Activated CD4-positive, alpha-beta T cell treated with anti-CD3 and anti-CD28 coated beads, Interleukin-10, Interleukin-2, amounts not matched to agents 100 ng/mL and 50 ng/mL, durations not matched to agents 16 hours and 8 hours (primary cell): ENCODE measurements around the gene WWP2.
A peak's percentile ranks its signal among the peaks of the same experiment; 100 is the strongest.
"Not testable (repeated sequence)": the region's sequence is repeated elsewhere in the genome, so short reads cannot be mapped to it uniquely, and the experiment has no call there.

ENCODE experiments used
- DNase-seq: peaks from one replicate; pipeline ENCODE4 v3.0.0-alpha.2; 2020

Gene WWP2

GRCh38 chr16:69747115-69747514 is 15.0 kb upstream of the WWP2 start:
- DNase-seq = no peak

GRCh38 chr16:69748694-69749345 is 13.3 kb upstream of the WWP2 start:
- DNase-seq = no peak

DNA sequence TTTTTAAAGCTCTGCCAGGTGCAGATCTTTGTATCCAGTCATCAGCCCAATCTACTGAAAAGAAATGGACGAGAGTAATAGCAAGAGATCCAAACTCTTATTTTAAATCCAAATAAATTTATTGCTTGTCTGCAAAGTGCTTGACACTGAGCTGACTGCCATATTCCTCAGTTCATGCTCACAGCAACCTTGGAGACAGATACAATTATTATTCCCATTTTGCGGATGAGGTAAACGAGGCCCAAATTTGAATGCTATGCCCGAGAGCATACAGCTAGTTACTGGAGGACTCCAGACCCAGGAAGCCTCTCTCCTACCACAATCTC is 8.0 kb upstream of the WWP2 start:
- DNase-seq = no peak

GRCh38 chr16:69754469-69755310 is 7.4 kb upstream of the WWP2 start, which contains the start of gene NOB1:
Gene NOB1, minus strand, starts transcription at chr16:69754926. Its CDS starts 16 bp downstream, at chr16:69754910.
- peak; percentile 99 for DNase-seq

DNA sequence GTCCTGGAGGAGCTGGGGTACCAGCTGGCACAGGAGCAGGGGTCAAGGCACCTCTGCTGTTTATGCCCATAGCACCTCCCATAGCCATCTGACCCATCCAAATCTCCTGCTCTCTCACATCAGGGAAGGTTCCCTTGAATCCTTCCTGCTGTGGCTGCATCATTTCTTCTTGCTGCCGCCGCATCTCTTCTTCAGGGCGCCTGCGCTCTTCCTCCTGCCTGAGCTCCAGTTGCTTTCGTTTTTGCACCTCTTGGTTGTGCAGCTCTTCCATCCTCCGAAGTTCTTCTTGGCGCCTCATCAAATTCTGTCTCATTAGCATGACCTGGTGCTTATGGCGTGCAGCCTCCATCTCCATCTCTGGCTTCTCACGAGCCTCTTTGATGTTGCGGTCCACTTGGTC is 5.4 kb upstream of the WWP2 start:
- DNase-seq = no peak

DNA sequence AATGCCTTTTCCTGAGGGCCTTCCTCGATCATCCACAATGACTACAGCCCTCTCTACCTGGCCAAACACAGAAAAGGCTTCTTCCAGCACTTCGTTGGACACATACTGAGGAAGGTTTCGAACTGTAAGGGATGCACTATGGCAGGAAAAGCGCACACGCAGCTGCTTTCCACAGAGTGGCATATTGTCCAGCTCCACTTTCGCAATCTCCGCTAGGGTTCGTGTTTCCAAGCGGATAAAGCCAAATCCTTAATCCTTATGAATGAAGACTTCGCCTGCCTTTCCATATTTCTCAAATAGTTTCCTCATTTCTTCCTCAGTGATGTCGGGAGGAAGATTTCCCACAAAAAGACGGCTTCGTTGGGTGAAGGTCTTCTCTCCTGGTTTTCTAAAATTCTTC is 4.8 kb upstream of the WWP2 start:
- not testable (repeated sequence) for DNase-seq

GRCh38 chr16:69762814-69763598 is 874 bp downstream of the WWP2 start:
- DNase-seq = no peak

DNA sequence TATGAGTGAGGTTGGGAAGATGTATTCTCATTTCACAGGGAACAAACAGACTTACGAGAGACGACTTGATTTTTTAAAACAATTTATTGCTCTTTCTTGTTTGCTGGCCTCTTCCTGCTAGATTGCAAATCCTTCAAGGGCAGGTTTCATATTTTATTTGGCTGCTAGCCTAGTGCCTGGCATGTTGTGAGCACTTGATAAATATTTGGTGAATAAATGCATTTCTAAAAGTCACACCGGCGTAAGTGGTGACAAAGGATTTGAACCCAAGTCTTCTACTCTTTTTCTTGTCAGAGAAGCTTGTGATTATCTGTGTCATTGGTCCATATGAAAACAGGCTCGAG is 1.4 kb downstream of the WWP2 start:
- DNase-seq = no peak

GRCh38 chr16:69767459-69768229 is 5.5 kb downstream of the WWP2 start:
- peak; percentile 22 for DNase-seq

DNA sequence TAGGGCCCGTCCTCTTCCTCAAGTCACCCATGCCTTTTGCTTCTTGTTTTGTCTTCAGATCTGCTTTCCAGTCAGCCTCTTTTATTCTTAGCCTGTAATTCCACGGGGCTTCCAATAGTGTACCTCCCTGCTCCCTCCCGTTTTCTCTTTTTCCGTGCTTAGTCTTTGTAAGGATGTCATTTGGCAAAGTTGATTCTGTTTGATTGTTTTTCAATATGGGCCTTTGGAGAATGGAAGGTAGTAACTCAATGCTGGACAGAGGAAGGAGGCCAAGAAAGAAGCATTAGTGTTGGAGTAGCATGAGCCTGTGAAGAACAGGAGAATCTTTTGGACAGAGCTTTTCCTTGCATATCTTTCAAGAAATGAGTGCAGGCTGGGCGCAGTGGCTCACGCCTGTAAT is 6.5 kb downstream of the WWP2 start:
- no peak for DNase-seq

DNA sequence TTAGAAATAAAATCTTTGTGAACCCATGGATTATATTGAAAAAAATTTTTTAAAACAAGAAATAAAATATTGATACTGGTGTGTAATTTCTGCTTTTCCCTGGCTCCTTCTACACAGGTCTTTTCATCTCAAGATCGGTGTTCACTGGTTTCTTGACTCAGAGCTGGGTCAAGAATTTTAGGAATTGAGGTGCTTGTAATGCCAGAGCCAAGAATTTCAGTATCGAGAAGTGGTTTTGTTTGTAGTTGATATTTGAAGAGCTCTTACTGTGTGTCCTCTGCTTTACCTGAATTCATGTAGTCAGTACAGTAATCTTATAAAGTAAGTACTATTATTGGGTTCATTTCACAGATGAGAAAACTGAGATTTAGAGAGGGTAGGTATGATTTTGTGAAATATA is 7.3 kb downstream of the WWP2 start:
- no peak for DNase-seq

DNA sequence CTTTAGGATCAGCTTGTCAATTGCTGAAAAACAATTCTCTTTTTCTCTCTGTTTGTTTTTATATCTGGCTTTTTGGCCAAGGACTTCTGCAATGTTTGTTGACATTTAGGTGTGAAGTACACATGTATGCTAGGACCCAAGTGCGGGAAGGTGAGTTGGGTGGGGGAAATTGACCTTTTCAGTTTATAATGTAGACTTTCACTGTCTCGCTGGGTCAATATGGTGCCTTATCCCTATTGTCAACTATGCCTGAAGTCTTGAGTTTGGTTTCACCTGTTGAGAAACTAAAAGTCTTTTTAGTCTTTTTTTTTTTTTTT is 9.5 kb downstream of the WWP2 start:
- DNase-seq = no peak

- no peak for DNase-seq
Observed at GRCh38 chr16:69773260-69773947, 11.3 kb downstream of the WWP2 start.

- DNase-seq = no peak
Observed at GRCh38 chr16:69775563-69775962, 13.4 kb downstream of the WWP2 start.

GRCh38 chr16:69779724-69780123 is 17.6 kb downstream of the WWP2 start:
- DNase-seq = no peak

DNA sequence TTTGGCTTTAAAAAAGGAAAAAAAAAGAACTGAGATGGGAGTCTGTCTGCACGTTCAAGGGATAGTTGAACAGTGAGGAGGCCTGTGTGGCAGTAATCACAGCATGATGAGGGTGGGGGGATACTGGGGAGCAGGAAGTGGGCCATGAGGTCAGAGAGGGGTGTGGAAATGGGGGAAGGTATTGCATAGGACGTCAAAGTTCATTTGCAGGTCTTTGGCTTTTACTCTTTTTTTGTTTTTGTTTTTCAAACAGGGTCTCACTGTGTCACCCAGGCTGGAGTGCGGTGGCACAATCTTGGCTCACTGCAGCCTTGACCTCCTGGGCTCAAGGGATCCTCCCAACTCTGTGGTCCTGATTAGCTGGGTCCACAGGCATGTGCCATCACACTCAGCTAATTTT is 19.0 kb downstream of the WWP2 start:
- DNase-seq = no peak

GRCh38 chr16:69784586-69784985 is 22.5 kb downstream of the WWP2 start:
- no peak for DNase-seq

DNA sequence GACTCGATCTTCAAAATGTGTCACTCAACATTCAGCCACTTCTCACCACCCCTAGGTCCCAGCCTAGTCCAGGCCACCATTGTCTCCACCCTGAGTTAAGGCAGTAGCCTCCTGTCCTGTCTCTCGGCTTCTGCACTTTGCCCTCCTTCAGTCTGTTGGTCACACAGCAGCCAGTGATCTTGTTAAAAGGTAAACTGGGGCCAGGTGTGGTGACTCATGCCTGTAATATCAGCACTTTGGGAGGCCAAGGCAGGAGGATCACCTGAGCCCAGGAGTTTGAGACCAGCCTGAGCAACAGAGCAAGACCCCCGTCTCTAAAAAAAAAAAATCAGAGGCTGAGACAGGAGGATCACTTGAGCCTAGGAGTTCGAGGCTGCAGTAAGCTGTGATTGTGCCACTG is 25.8 kb downstream of the WWP2 start:
- no peak for DNase-seq

DNA sequence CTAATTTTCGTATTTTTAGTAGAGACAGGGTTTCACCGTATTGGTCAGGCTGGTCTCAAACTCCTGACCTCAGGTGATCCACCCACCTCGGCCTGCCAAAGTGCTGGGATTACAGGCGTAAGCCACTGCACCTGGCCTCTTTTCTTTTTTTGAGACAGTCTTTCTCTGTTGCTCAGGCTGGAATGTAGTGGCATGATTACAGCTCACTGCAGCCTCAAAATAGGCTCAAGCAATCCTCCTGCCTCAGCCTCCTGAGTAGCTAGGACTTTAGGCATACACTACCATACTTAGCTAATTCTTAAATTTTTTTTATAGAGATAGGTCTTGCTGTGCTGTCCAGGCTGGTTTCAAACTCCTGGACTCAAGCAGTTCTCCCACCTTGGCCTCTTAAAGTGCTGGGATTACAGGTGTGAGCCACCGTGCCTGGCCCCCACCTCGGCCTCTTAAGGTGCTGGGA is 29.3 kb downstream of the WWP2 start:
- not testable (repeated sequence) for DNase-seq

DNA sequence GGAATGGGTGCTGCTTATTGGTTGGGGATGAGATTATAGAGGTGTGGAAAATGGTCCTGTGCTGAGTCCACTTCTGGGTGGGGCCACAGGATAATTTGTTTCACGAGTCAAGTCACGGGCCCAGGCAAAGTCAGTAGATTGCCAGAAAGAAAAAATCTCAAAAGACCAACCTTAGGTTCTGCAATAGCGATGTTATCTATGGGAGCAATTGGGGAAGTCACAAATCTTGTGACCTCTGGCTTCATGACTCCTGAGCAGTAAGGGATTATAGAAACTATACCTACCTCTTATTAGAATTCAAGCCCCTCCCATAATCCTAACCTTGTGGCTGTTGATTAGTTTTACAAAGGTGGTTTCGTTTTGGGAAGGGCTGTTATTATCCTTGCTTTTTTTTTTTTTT is 31.4 kb downstream of the WWP2 start:
- no peak for DNase-seq

DNA sequence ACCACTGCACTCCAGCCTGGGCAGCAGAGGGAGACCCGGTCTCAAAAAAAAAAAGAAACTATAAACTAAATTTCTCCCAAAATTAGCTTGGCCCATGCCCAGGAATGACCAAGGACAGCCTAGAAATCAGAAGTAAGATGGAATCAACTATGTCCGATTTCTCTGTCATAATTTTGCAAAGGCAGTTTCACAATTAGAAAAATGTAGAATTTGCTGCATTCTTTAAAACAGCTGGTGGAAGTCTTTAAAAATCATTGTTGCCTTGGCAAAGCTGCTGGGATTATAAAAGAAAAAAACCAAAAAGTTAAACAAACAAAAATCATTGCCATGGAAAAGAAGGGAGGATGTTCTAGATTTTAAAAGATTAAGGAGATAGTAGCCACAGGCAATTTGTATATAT is 32.4 kb downstream of the WWP2 start:
- DNase-seq = no peak

DNA sequence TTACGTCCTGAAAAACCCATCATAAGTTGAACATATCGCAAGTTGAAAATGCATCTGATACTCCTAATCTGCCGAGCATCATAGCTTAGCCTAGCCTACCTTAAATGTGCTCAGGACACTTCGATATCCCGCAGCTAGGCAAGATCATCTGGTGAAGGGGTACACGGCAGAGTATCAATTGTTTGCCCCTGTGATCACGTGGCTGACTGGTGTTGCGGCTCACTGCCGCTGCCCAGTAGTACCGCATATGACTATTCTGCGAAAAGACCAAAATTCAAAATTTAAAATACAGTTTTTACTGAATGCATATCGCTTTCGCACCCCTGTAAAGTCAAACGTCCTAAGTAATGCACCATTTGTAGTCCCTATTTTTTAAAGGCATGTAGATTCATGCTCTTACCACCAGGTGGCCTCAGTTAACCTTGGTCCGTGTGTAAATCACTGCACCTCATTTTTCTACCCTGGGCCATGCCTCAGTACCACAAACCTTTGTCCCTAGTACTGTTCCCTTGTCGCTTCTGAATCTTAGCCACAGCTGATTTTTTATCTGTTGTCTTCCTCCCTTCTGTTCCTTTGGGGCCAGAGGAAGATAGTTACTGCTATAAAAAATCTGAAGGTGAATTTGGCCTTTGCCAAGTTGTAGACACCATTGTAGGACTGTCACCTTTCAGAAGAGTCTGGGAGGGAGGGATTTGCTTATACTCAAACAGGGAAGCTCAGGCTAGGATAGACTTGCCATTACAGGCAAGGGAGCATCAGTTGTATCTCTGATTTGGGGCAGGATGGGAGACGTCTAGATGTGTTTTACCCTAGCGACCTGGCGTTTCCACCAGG is 34.4 kb downstream of the WWP2 start:
- peak; percentile 57 for DNase-seq
